GM18519 (cell line): ENCODE results near the gene CD93.

Source experiments
- ATAC-seq: cut with Tn5 transposase; IDR thresholded peaks from one replicate; pipeline ENCODE4 v1.9.1; 2021; ENCODE audit warnings: mild to moderate bottlenecking, moderate library complexity; ENCODE audit not compliant: unreplicated experiment, low FRiP score

Gene CD93

DNA sequence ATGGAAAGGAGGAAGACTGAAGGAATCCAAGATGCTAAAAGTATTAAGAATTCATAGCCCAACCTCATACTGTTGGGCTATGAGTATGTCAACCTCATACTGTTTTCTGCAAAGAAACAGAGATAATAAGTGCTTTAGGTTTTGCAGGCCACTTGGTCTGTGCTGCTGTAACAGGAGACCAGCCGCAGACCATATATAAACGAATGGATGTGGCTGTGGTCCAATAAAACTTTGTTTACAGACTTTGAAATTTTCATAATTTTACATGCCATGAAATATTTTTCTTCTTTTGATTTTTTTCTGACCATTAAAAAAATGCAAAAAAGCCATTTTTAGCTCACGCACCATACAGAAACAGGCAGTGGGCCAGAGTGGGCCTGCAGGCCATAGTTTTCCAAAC lies 23.0 kb downstream of the CD93 start:
- no peak for ATAC-seq

DNA sequence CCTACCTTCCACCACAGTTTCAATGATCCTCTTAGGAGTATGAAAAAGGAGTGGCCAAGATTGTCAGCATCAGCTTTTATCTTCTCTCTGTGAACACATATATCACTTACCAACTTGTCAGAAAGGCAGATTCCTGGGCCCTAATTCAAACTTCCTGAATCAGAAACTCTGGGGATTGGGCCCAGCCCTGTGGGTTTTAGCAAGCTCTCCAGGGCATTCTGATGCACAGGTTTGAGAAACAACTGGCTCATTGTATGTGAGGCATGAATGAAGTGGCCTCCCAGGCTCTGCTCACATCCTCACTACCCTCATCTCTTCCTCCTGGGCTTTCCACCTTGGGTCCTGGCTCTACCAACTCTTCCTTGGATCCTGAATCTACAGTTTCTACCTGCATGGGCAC lies 23.5 kb downstream of the CD93 start:
- ATAC-seq = no peak

DNA sequence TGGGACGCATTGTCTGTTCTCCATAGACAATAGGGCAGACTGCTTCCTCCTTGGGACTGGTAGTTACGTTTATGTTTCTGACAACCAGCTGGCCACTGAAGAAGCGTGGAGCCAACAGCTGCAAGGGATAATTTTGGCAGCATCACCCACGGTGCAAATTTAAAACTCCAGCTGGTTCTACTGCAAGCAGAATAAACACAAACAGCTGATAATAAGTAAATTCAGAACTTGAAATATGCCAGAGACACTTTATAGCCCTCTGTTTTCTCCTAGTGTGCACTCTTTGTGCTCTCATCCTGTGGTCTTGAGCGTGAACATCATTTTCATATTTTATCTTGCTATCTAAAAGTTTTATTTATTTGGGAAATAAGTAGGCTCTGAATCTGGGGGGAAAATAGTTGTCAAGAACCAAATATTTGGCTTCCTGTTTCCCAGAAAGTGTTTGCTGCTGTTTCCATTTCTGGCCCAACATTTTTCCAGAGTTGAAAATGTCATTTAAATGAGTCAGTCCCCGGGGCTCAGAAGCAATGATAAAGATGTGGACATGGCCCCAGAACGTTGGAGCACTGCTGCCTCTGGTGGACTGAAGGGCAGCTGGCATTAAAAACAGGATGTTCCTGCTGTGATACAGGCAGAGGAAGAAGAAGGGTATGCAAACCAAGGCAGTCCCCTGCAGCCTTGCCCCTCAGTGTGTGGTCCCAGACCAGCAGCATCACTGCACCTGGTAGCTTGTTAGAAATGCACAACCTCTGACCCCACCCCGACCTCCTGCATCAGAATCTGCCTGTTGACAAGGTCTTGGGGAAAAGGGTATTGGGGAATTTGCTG lies 24.2 kb downstream of the CD93 start:
- no peak for ATAC-seq

DNA sequence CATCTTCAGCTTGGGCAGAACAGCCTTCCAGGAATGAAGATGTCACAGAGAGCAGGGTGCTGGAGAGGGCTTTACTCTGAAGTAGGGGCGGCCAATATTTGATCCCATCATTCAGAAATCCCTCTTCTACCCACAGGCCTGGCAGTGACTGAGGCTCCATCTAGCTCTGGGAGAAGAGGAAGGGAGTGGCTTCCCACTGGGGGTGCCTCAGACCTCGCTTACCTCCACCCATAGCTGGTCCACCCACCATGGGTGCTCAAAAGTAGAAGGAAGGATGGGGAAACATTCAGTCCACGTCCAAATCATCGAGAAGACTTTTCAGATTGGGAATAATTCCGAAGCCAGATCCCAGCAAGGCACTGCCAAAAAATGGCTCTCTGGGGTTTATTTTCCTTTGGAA lies 24.9 kb downstream of the CD93 start:
- ATAC-seq = no peak

- ATAC-seq = no peak
Measured at GRCh38 chr20:23060629-23061028, 25.5 kb downstream of the CD93 start.

- ATAC-seq = no peak
Measured at GRCh38 chr20:23059846-23060245, 26.3 kb downstream of the CD93 start.

- no peak for ATAC-seq
Measured at GRCh38 chr20:23059001-23059400, 27.1 kb downstream of the CD93 start.

- ATAC-seq = no peak
Measured at GRCh38 chr20:23058240-23058639, 27.9 kb downstream of the CD93 start.

GRCh38 chr20:23052904-23053303 lies 33.2 kb downstream of the CD93 start:
- no peak for ATAC-seq

DNA sequence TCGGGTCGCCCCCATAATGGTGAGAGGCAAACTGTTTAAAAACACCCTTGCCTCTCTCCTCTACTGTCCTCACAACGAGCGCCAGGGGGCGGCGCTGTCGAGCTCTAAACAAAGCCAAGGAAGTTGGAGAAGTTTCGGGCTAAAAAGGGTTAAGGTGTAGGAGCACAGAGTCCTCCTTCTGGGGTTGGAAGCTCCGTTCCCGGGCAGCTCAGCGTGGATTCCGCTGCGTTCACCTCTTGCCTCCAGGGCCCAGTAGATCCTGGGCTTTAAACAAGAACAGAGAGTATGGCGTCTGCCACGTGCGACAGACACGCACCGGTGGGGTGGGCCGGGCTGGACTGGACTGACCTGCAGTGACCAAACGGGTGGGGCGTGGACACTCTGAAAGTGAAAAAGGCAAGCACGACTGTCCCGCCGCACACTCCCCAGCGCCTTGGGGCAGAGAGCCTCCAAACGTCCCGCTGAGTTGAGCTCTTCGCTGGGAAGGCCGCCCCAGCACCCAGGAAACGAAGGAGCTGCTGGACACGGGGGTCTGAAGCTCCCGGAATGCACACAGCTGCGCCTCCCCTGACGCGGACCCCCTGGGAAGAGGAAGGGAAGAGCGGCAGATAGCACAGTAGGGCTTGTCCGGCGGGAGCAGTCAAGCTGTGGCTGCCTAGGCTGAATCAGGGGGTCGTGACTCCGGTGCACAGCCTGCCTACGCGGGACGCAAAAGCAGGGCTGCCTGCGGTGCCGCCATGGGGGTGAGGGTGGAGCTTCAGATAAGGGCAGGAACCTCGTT lies 35.1 kb downstream of the CD93 start:
- ATAC-seq = no peak

DNA sequence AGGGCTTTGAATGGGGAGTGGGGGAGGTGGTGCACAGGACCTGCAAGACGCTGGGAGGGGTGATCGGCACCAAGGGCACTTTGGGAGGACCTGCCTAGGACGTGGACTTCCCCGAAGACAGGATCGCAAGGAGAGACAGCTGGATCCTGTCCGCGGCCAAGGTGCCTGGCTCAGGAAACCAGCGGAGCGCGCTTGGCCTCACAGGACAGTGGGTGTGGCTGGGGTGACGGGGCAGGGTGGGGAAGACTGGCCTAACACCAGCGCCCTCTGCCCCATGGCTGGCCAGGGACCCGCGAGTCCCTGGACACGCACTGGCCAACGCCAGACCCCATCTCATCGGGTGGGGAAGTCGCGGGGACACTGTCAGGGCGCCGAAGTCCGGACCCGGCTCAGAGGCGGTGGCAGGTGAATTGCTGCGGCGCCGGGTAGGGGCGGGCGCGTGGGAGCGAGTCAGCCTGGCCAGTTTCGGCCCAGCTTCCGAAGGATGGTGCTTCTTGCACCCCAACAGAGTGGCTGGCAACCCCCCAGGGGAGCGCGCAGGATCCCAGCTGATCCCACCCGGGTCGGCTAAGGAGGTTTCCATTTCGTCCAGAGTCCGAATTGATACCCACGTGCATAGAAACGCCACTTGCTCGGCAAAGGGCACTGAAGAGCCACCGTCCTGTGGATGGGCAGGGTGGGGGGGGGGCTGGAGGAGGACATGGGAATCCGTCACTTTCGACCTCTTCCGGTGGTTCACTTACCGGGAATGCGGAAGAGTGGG lies 35.9 kb downstream of the CD93 start:
- no peak for ATAC-seq

DNA sequence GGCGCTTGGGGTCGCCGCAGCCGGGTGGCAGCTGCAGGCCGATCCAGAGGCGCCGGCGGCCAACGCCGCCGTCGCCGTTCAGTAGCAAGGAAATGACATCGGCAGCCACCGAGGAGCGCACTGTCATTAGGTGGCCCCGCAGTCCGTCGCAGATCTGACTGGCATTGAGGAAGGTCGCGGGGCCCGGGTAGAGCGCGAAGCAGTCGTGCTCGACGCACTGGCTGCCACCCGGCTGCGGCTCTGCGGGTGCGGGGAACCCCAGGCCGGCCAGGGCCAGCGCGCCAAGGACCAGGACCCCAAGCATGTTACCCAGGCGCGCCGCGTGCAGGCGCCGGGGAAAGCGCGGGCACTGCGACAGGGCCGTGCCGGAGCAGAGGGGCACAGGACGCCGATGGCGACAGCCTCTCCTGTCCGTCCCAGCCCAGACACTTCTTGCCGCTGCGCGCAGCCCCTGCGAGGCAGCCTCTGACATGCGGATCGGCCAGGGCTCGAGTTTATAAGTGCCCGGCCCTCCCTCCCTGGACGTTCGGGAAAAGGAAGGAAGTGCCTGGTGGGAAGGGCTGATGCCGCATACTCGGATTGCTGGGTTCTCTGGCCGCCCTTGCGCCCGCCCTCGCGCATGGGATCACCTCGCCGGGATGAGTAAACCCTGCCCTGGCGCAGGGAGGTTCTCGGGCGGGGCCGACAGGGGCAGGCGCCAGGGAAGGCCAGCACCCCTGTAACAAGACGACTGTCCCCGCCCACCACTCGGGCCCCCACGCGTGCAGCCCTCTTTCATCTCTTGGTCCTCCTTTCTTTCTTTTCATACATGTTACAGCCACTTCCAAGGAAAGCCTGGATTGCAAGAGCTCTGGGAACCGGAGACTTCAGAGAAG lies 36.7 kb downstream of the CD93 start, which contains the start of gene THBD:
THBD (minus strand) TSS at position 472 of the 875 bp plus-strand sequence; CDS start at position 304, 168 bp downstream.
- no peak for ATAC-seq

GRCh38 chr20:23048283-23049200 lies 37.6 kb downstream of the CD93 start:
- no peak for ATAC-seq

- no peak for ATAC-seq
Measured at GRCh38 chr20:23047738-23048214, 38.3 kb downstream of the CD93 start.

DNA sequence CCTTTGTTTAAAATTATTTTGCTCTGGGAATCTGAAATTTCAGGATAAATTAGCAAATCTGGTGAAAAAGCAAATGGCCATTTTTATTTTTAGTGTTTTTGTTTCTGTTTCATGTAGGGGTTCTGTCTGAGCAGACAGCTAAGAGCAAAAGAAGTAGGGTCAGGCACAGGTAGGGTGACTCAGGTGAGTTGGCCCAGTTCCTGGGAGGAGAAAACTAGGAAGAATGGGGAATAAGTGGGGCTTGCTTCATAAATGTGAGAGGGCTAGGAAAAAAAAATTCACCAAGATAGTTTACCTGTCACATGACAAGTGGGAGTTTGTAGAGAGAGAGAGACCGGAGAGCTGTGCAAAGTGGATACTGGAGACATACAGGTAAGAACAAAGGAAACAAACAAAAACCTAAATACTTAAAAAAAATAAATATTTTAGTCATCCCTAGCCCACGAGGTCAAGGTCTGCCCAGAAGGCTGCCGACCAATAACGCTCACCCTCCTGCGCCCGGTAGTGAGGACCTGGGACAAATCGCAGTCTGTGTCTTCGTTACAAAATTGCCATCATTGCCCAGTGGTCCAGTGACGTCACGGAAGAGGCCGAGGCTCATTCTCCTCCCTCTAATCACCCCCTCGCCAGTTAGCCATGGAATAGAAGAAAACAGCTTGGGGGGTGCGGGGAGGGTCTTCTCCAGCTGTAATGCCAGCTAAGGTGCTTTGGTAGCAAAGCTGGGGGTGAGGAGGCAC lies 39.0 kb downstream of the CD93 start:
- no peak for ATAC-seq

DNA sequence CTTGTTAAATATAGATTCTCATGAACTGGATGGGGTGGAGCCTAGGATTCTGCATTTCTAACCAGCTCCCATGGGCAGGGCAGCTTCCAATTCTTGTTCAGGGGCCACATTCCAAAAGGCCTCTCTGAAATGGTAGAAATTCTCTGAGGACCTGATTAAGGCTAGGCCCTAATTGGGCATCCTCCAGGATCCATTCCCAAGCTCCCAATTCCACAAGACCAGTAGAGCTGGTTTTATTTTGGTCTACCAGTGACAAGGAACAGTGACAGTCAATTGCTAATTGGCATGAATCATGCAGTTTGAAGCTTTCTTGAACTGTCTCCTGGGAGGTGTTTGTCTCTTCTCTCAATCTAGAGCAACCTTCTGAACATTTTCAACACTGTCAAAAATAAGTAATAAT lies 39.7 kb downstream of the CD93 start:
- ATAC-seq = no peak

DNA sequence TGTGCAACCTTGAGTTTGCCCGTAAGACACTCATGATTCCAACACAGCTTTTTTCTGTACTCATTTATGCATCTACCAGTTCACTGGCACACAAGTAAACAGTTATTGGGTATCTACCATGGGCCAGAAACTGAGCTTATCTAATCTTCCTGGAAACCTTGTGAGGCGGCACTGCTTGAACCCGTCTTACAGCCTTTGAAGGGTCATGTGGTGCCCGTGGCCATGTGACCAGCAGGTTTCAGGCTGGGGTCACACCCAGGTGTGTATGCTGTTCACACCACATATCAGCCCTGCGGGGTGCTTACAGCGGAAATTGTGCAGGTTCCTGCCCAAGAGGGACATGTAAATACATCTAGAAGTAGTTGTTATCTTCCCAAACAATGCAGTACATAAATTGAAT lies 42.7 kb downstream of the CD93 start:
- no peak for ATAC-seq

GRCh38 chr20:23042270-23042669 lies 43.9 kb downstream of the CD93 start:
- no peak for ATAC-seq
